Mesodermal cell (in vitro differentiated cells): ENCODE results near the gene IRF9.

Experiments used
- H3K27ac ChIP-seq: 2 replicates; pipeline ENCODE4 v1.7.0; 2013; ENCODE audit warnings: mild to moderate bottlenecking, low read depth, low read length, moderate library complexity; ENCODE audit not compliant: severe bottlenecking
- H3K36me3 ChIP-seq: 2 replicates; pipeline ENCODE4 v1.7.1; 2013; ENCODE audit warnings: mild to moderate bottlenecking, low read length, moderate library complexity; ENCODE audit not compliant: control insufficient read depth, insufficient read depth
- H3K4me1 ChIP-seq: one replicate; pipeline ENCODE4 v1.7.1; 2013; ENCODE audit warnings: mild to moderate bottlenecking, low read length; ENCODE audit not compliant: insufficient read depth, control insufficient read depth, poor library complexity, severe bottlenecking
- H3K4me3 ChIP-seq: 2 replicates; pipeline ENCODE4 v1.7.0; 2013; ENCODE audit warnings: low read length, control low read depth, mild to moderate bottlenecking; ENCODE audit not compliant: insufficient read depth, poor library complexity, severe bottlenecking; ENCODE audit errors: extremely low read depth
- H3K9me3 ChIP-seq: 2 replicates; pipeline ENCODE4 v1.7.1; 2013; ENCODE audit warnings: mild to moderate bottlenecking, low read length, moderate library complexity; ENCODE audit not compliant: control insufficient read depth
- WGBS, 2 experiments: methylation state at CpG; one replicate each; pipeline ENCODE4 v1.1.5; 2013; ENCODE audit warnings: missing lambda C conversion rate in 2 of 2; ENCODE audit not compliant: insufficient coverage in 2 of 2; 5-methylcytosine and 5-hydroxymethylcytosine counted together

Gene IRF9

DNA sequence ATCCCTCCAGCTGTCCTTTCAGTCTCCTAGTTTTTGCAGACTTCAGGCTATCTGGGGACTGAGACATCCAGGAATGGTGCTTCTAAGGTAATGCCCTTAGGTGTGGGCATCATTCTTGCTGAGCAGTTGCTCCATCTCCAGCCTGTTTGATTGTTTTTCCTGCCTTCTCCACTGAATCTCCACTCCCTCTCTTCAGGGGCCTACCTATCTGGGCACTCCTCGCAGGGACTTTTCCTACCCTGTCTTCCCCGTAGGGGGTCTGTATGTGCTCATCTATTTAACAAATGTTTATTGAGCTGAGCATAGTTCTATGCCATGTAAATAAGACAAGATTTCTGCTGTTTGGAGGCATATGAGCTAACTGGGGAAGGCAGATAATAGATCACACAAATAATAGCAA is 28.1 kb upstream of the IRF9 start:
- Histone ChIP-seq H3K4me1 (peaks cover 2% of the 10 kb centered on the region), H3K27ac (no peak overlapping the region), H3K9me3 (no peaks in the 10 kb centered on the region), H3K36me3 (peaks cover 5% of the 10 kb centered on the region), H3K4me3 (no peak overlapping the region)
- 92% methylated on average over 2 of the region's 2 CpGs; no CpG with 5 or more reads in 1 of the 2 experiments for WGBS, 2 experiments

DNA sequence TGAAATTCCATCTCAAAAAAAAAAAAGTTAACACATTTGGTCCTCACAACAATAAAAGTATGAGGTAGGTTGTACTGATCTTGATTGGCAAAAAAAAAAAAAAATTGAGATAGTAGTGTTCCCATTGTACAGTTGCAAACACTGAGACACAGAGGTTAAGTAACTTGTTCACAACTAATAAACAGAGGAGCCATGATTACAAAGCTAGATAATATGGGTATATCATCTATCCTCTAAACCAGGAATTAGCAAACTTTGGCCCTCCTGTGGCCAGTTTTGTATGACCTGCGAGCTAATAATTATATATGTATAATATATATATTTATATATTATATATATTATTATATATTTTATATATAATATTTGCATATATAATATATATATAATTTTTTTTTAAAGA is 27.3 kb upstream of the IRF9 start:
- WGBS, 2 experiments = no CpG with 5 or more reads among the region's 1 CpG
- Histone ChIP-seq H3K36me3 (peaks cover 12% of the 10 kb centered on the region), H3K4me1 (peaks cover 2% of the 10 kb centered on the region), H3K9me3 (no peaks in the 10 kb centered on the region), H3K27ac (no peak overlapping the region), H3K4me3 (no peak overlapping the region)

DNA sequence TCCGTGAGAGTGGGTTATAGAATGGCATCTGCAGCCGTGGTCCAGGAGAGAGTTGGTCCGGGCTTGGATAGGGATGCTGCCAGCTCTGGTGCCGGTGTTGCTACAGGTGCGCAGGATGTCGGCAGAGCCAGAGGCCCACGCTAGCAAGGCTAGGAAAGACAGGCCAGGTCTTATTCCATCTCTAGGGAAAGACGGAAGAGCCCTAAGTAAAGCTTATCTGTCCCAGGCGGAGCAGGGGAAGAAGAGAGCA is 25.6 kb upstream of the IRF9 start:
- H3K9me3 ChIP-seq = no peaks in the 10 kb centered on the region
- H3K27ac ChIP-seq = no peak overlapping the region
- 12 to 18% methylated on average over 9 of the region's 9 CpGs for WGBS, 2 experiments
- peak overlapping the region; percentile 85 for H3K4me3 ChIP-seq
- H3K4me1 ChIP-seq = peaks cover 2% of the 10 kb centered on the region
- peaks cover 22% of the 10 kb centered on the region for H3K36me3 ChIP-seq

DNA sequence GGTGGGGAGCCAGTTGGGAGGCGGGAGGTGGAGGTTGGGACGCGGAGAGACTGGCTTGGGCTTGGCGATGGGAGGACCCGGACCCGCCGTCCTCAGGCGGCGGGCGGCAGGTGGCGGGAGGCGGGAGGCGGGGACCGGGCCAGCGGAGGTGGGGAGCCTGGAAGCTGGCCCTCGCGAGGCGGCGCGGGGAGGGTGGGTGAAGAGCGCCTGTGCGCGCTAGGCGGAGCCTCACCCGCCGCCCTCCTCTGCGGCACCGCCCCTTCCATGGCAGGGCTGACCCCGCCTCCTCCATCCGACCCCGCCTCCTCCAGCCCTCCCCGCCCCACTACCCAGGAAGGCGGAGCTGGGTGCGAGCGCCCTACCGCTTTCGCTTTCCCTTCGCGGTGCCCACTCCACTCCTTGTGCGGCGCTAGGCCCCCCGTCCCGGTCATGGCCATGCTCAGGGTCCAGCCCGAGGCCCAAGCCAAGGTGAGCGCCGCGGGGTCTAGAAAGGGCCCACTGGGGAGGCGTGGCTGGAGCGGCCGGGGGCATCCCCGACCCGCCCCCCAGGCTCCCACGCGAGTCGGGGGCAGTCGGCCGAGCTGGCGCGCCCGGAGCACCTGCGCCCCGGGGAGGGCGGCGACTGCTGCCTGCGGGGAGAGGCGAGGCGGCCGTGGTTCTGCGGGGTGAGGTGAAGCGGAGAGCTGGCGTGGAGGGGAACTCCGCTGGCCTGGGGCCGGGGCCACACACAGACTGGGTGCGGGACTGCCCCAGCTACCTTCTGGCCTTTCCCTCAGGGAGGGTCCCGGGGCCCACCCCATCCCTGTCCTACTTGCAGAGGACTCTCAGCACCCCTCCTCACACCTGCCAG is 25.0 kb upstream of the IRF9 start, which contains the start of gene PSME1:
Gene PSME1 (plus strand): TSS at position 361 of the 850 bp plus-strand sequence. CDS start 69 bp downstream, at position 430.
- H3K36me3 ChIP-seq = peaks cover 22% of the 10 kb centered on the region
- WGBS, 2 experiments = 3% methylated on average over 42 to 64 of the region's 75 CpGs
- peak within 1 kb of the TSS; percentile 85 for H3K4me3 ChIP-seq
- peaks cover 2% of the 10 kb centered on the region for H3K4me1 ChIP-seq
- no peak within 1 kb of the TSS for H3K27ac ChIP-seq
- H3K9me3 ChIP-seq = no peaks in the 10 kb centered on the region

DNA sequence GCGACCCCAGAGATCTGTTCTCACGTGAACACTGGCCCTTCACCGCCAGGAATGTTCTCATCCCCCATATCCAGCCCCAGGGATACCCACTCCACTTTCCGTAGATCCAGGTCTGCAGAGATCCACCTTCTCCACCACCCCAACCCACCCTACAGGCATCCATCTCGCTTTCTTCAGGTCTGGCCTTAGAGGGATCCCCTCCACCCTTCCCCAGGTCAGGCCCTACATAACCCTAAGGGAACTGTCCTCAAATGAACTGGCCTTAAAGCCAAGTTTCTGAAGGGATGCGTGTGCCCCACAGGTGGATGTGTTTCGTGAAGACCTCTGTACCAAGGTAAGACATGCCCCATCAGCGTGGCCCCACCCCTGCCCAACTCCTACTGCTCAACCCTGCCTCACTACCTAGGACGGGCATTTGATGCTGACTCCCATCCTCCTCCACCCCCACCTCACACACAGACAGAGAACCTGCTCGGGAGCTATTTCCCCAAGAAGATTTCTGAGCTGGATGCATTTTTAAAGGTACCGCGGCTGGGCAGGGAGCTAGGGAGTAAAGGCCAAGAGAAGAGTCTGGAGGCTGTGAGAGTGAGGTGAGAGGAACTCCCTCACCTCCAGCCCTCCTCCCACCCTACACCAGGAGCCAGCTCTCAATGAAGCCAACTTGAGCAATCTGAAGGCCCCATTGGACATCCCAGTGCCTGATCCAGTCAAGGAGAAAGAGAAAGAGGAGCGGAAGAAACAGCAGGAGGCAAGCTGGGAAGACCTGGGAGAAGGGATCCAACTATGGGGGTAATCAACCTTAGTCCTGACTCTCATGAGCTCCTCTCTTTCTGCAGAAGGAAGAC is 24.2 kb upstream of the IRF9 start:
- peaks cover 22% of the 10 kb centered on the region for H3K36me3 ChIP-seq
- H3K9me3 ChIP-seq = no peaks in the 10 kb centered on the region
- H3K4me3 ChIP-seq = peak overlapping the region; percentile 85
- H3K4me1 ChIP-seq = peaks cover 2% of the 10 kb centered on the region
- 59 to 72% methylated on average over 6 to 7 of the region's 13 CpGs for WGBS, 2 experiments
- no peak overlapping the region for H3K27ac ChIP-seq

DNA sequence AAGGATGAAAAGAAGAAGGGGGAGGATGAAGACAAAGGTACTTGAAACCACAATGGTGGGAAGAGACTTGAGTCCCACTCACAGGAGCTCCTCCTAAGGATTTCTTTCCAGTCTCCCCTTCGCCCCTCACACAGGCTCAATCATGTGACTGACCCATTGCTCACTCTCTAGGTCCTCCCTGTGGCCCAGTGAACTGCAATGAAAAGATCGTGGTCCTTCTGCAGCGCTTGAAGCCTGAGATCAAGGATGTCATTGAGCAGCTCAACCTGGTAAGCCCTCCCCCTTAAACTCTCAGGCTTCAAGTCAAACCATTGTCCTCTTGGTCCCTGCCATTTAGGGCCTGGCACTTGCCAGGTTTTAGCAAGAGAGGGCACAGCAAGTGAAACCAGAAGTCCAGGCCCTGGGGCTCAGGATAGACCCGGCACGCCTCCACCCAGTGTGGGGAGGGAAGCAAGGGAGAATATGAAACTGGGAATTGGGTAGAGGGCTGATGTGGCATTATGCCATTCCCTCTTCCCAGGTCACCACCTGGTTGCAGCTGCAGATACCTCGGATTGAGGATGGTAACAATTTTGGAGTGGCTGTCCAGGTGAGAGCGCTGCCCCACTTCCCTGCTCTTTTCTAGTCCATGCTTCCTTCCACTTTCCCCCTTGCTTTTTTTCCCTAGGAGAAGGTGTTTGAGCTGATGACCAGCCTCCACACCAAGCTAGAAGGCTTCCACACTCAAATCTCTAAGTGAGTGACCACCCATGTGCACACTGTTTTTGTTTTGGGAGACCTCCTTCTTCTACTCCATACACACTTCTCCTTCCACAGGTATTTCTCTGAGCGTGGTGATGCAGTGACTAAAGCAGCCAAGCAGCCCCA is 23.3 kb upstream of the IRF9 start:
- Histone ChIP-seq H3K9me3 (no peaks in the 10 kb centered on the region), H3K4me1 (peaks cover 2% of the 10 kb centered on the region), H3K4me3 (no peak overlapping the region), H3K36me3 (peaks cover 22% of the 10 kb centered on the region), H3K27ac (no peak overlapping the region)
- 83 to 98% methylated on average over 4 to 5 of the region's 8 CpGs for WGBS, 2 experiments

DNA sequence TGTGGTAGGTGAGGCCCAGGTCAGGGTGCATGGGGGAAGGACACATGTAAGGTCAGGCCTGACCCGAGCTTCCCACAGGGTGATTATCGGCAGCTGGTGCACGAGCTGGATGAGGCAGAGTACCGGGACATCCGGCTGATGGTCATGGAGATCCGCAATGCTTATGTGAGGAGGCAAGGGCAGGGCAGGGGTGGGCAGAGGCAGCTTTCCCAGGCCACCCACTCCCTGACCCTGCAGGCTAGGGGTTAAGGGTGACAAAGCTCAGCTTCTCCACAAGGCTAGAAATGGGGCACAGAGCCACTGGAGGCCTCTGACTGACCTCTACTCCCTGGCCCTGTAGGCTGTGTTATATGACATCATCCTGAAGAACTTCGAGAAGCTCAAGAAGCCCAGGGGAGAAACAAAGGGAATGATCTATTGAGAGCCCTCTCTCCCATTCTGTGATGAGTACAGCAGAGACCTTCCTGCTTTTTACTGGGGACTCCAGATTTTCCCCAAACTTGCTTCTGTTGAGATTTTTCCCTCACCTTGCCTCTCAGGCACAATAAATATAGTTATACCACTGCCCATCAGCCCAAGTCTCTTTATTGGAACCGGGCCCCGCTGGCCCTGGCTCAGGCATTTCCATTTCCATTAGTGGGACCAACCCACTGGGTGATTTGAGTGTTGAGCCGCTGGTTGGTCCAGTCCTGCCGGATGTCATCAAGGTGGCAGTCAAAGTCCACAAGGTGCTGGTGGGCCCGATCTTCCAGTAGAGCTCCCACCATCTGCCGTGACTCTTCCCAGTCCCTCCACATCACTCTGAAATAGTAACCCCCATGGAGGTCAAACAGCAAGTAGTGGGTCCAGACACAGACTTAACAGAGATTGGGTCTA is 22.4 kb upstream of the IRF9 start:
- no peak overlapping the region for H3K27ac ChIP-seq
- peaks cover 28% of the 10 kb centered on the region for H3K36me3 ChIP-seq
- no peak overlapping the region for H3K4me3 ChIP-seq
- H3K4me1 ChIP-seq = peaks cover 2% of the 10 kb centered on the region
- H3K9me3 ChIP-seq = no peaks in the 10 kb centered on the region
- 95 to 100% methylated on average over 10 to 11 of the region's 13 CpGs for WGBS, 2 experiments

DNA sequence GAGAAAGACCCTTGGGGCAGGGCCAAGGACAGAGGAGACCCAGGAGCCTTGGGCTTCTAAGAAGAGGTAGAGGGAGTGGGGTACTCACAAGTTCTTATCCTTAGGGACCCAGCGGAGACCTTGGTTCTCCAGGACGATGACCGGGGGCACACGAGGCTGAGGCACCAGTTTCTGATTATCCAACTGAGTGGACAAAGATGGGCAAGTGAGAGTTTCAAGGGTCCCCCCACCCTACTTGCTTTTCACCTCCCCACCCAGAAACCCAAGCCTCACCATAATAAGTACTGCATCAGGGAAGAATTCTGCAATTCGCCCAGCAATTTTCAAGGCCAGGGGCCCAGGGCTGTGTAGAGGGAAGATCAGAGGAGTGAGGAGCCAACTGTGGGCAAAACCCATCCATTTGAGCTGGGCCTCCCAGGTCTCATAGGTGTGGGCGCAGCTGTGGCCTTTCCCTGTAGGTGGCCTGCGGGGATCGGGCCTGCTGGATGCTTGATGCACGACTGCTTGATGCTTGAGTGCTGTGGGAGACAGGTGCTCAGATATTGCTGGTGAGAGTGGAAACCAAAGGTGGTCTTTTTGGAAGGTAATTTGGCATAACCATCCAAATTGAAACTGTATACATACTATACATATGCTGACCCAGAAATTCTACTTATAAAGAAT is 21.7 kb upstream of the IRF9 start:
- Histone ChIP-seq H3K27ac (no peak overlapping the region), H3K4me1 (peaks cover 2% of the 10 kb centered on the region), H3K9me3 (no peaks in the 10 kb centered on the region), H3K4me3 (peak overlapping the region; percentile 73), H3K36me3 (peaks cover 35% of the 10 kb centered on the region)
- 100% methylated on average over 2 of the region's 9 CpGs for WGBS, 2 experiments

DNA sequence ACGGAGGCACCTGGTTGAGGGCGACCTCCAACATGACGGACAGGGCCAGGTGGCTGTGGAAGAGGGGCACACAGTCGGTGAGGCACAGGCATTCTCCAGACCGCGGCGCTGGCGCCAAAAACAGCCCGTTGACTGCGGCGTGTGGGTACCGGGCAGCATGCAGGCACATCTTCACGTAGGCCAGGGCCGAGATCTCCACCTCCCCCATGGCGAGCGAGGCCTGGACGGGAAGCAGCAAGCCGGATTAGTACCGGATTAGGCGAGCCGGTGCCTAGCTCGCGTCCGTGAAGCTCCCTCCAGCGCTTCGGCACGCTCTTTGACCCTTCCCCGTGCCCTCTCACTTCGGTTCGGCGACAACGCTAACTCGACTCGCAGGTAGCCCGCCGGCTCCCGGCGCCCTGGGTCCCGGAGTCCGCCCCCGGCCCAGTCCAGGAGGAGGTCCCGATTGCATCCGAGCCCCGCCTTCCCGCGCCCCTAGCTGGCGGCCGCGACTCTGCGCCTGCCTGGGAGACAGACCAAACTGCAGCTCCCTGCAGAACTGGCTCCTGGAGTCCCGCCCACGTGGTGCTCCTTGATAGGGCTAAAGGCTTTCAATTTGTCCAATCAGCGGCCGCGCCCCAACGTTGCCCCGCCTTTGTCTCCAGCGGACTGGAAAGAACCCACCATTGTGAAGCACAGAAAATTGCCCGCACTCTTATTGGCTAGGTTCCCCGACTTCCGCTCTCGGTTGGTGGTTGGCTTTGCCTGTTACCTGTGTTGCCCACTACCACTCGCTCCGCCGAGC is 19.8 kb upstream of the IRF9 start, which contains the start of gene EMC9:
Gene EMC9 (minus strand): TSS at position 495 of the 784 bp plus-strand sequence. CDS start 287 bp downstream, at position 208.
- Histone ChIP-seq H3K27ac (peak within 1 kb of the TSS; percentile 82), H3K4me3 (peak within 1 kb of the TSS; percentile 73), H3K9me3 (no peaks in the 10 kb centered on the region), H3K36me3 (peaks cover 38% of the 10 kb centered on the region), H3K4me1 (peaks cover 11% of the 10 kb centered on the region)
- WGBS, 2 experiments = 0% methylated on average over 64 to 65 of the region's 65 CpGs
